ENCODE data around the gene EDIL3. TPM values are rescaled to one million over a fixed set of nuclear protein-coding genes. Genes with fewer than 3 reads are reported as not detected.

EDIL3 gene
- total RNA-seq, 1 experiment from 2014 or later: 17.6 TPM

DNA sequence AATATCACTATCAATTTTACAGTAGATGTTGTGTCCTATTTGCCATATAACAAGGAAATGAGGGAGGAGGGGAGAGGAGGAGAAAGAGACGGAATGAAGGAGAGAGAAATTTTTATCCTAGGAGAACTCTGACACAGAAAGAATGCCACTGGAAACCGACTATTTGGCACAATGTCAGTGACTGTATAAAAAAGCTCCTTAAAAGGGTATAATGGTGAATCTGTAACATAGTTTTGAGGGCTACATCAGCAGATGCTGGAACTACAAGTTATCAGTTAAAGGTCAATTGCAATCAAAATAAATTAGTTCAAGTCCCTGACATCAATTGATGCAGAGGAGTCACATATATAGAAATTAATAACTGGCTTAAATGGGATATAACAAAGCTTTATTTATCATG lies 5.7 kb downstream of the EDIL3 start:
- intact Hi-C loops (cut with micrococcal nuclease; ENCODE audit: unreplicated experiment) (loop anchor here (5.0 kb wide), 1 partner anchor 657 kb away; the partner anchor contains the start of gene HAPLN1), in situ Hi-C loops (cut with HindIII; ENCODE audit: low pct_unique_long_range_greater_than_20kb, low sequenced_read_pairs) (no loop called here)
- Histone ChIP-seq H3K4me3 (ENCODE audit: low read depth in 2 of 2, low read length in 2 of 2) (no peak overlapping the region), H3K27ac (ENCODE audit: low read length) (no peak overlapping the region), H3K36me3 (ENCODE audit: control insufficient read depth, insufficient read depth, low read length) (no peaks in the 10 kb centered on the region; the same call in 1 of the 2 replicates), H3K4me1 (ENCODE audit: control insufficient read depth, insufficient read depth, low read length) (peaks cover 5% of the 10 kb centered on the region), H3K27me3 (ENCODE audit: control insufficient read depth, insufficient read depth, low read length) (peaks cover 21% of the 10 kb centered on the region), H3K9me3 (ENCODE audit: control insufficient read depth, insufficient read depth, low read depth, low read length) (no peaks in the 10 kb centered on the region)
- ATAC-seq (no peak), DNase-seq (ENCODE audit: low read depth, low spot score) (no peak)
- POLR2A ChIA-PET: no interaction called here
- BruUV-seq (replicated peaks): no TSS peak
- CTCF ChIA-PET: interaction anchor here (0.6 kb wide), 1 partner anchor 1696 kb away, joined by 3 read pairs; no protein-coding TSS in a partner anchor
- TF ChIP-seq CTCF (IDR thresholded peaks at IDR 0.05) (no peak), POLR2AphosphoS5 (IDR thresholded peaks at IDR 0.05; ENCODE audit: low read depth, low read length) (no peak), TCF7L2 (IDR thresholded peaks at IDR 0.05; ENCODE audit: low read depth, low read length) (no peak), SIN3A (IDR thresholded peaks at IDR 0.05; ENCODE audit: borderline replicate concordance, insufficient read depth, low read depth, low read length) (no peak)
- TF ChIP-seq, protein P1, sequence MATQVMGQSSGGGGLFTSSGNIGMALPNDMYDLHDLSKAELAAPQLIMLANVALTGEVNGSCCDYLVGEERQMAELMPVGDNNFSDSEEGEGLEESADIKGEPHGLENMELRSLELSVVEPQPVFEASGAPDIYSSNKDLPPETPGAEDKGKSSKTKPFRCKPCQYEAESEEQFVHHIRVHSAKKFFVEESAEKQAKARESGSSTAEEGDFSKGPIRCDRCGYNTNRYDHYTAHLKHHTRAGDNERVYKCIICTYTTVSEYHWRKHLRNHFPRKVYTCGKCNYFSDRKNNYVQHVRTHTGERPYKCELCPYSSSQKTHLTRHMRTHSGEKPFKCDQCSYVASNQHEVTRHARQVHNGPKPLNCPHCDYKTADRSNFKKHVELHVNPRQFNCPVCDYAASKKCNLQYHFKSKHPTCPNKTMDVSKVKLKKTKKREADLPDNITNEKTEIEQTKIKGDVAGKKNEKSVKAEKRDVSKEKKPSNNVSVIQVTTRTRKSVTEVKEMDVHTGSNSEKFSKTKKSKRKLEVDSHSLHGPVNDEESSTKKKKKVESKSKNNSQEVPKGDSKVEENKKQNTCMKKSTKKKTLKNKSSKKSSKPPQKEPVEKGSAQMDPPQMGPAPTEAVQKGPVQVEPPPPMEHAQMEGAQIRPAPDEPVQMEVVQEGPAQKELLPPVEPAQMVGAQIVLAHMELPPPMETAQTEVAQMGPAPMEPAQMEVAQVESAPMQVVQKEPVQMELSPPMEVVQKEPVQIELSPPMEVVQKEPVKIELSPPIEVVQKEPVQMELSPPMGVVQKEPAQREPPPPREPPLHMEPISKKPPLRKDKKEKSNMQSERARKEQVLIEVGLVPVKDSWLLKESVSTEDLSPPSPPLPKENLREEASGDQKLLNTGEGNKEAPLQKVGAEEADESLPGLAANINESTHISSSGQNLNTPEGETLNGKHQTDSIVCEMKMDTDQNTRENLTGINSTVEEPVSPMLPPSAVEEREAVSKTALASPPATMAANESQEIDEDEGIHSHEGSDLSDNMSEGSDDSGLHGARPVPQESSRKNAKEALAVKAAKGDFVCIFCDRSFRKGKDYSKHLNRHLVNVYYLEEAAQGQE (IDR thresholded peaks at IDR 0.05; ENCODE audit: insufficient read depth in 1 of 2, low read depth in 2 of 2, low read length in 1 of 2): no peak

GRCh38 chr5:84378420-84378819 lies 6.3 kb downstream of the EDIL3 start:
- Histone ChIP-seq H3K4me3 (ENCODE audit: low read depth in 2 of 2, low read length in 2 of 2) (no peak overlapping the region), H3K36me3 (ENCODE audit: control insufficient read depth, insufficient read depth, low read length) (no peaks in the 10 kb centered on the region; the same call in 1 of the 2 replicates), H3K27ac (ENCODE audit: low read length) (no peak overlapping the region), H3K9me3 (ENCODE audit: control insufficient read depth, insufficient read depth, low read depth, low read length) (no peaks in the 10 kb centered on the region), H3K27me3 (ENCODE audit: control insufficient read depth, insufficient read depth, low read length) (peaks cover 20% of the 10 kb centered on the region), H3K4me1 (ENCODE audit: control insufficient read depth, insufficient read depth, low read length) (peaks cover 5% of the 10 kb centered on the region)
- no peak for ATAC-seq
- CTCF ChIA-PET: interaction anchor here (0.6 kb wide), 1 partner anchor 1697 kb away, joined by 3 read pairs; no protein-coding TSS in a partner anchor
- intact Hi-C loops (cut with micrococcal nuclease; ENCODE audit: unreplicated experiment): loop anchor here (5.0 kb wide), 1 partner anchor 656 kb away; the partner anchor contains the start of gene HAPLN1
- no TSS peak for BruUV-seq (replicated peaks)
- POLR2A ChIA-PET: no interaction called here
- DNase-seq (ENCODE audit: low read depth, low spot score): no peak
- in situ Hi-C loops (cut with HindIII; ENCODE audit: low pct_unique_long_range_greater_than_20kb, low sequenced_read_pairs): no loop called here
- TF ChIP-seq CTCF (IDR thresholded peaks at IDR 0.05): no peak
- TF ChIP-seq, protein P1 (IDR thresholded peaks at IDR 0.05; ENCODE audit: insufficient read depth in 1 of 2, low read depth in 2 of 2, low read length in 1 of 2): no peak
- no peak for TF ChIP-seq POLR2AphosphoS5 (IDR thresholded peaks at IDR 0.05; ENCODE audit: low read depth, low read length)
- TF ChIP-seq SIN3A (IDR thresholded peaks at IDR 0.05; ENCODE audit: borderline replicate concordance, insufficient read depth, low read depth, low read length): no peak
- no peak for TF ChIP-seq TCF7L2 (IDR thresholded peaks at IDR 0.05; ENCODE audit: low read depth, low read length)
